HUDEP-2 (cell line): ENCODE measurements around the gene MTCL1.
"Not testable (repeated sequence)": the region's sequence is repeated elsewhere in the genome, so short reads cannot be mapped to it uniquely, and the experiment has no call there.

Source experiments
- DNase-seq, 76 experiments: peaks; one replicate each; lab custom pipeline; 2025; ENCODE audit not compliant: unreplicated experiment in 76 of 76; lab: John Stamatoyannopoulos, UW

Gene MTCL1

GRCh38 chr18:8741117-8741516 is 35.8 kb downstream of the MTCL1 start:
- DNase-seq, result no peak

GRCh38 chr18:8741532-8741931 is 36.2 kb downstream of the MTCL1 start:
- DNase-seq, result no peak

- no peak for DNase-seq
Measured at GRCh38 chr18:8742387-8743361, 37.3 kb downstream of the MTCL1 start.

- no peak for DNase-seq
Measured at GRCh38 chr18:8744038-8744437, 38.7 kb downstream of the MTCL1 start.

GRCh38 chr18:8744656-8745055 is 39.3 kb downstream of the MTCL1 start:
- DNase-seq, result no peak

GRCh38 chr18:8745355-8746014 is 40.1 kb downstream of the MTCL1 start:
- no peak for DNase-seq

- DNase-seq, result no peak
Measured at GRCh38 chr18:8747440-8747937, 42.1 kb downstream of the MTCL1 start.

- DNase-seq, result no peak
Measured at GRCh38 chr18:8749492-8749891, 44.1 kb downstream of the MTCL1 start.

- DNase-seq, result no peak
Measured at GRCh38 chr18:8750954-8751415, 45.6 kb downstream of the MTCL1 start.

GRCh38 chr18:8751692-8752091 is 46.3 kb downstream of the MTCL1 start:
- DNase-seq, result no peak

- DNase-seq, result peak in 1 of 76 experiments; percentile 14
Measured at GRCh38 chr18:8752329-8752728, 47.0 kb downstream of the MTCL1 start.

- DNase-seq, result no peak
Measured at GRCh38 chr18:8754995-8755960, 49.9 kb downstream of the MTCL1 start.

GRCh38 chr18:8756571-8756970 is 51.2 kb downstream of the MTCL1 start:
- DNase-seq, result no peak

- DNase-seq, result no peak
Measured at GRCh38 chr18:8757396-8757997, 52.1 kb downstream of the MTCL1 start.

- DNase-seq, result no peak
Measured at GRCh38 chr18:8758466-8758865, 53.1 kb downstream of the MTCL1 start.

- DNase-seq, result no peak
Measured at GRCh38 chr18:8760984-8761383, 55.6 kb downstream of the MTCL1 start.

GRCh38 chr18:8761535-8761934 is 56.2 kb downstream of the MTCL1 start:
- DNase-seq, result not testable (repeated sequence)

GRCh38 chr18:8762968-8763367 is 57.6 kb downstream of the MTCL1 start:
- DNase-seq, result no peak

GRCh38 chr18:8763611-8764010 is 58.3 kb downstream of the MTCL1 start:
- no peak for DNase-seq
